Endometrium (tissue), 2 donors: ENCODE data around the gene WNT2.
"Not testable (repeated sequence)": the region's sequence is repeated elsewhere in the genome, so short reads cannot be mapped to it uniquely, and the experiment has no call there.

Experiments used
- FAIRE-seq: peaks from 2 replicates; lab custom pipeline; 2012; peaks lifted over from hg19 to GRCh38; lab: Jason Lieb, UNC
- donor health status: control.
- donor health status: control.

Gene WNT2

GRCh38 chr7:117308891-117309290, 14.0 kb downstream of the WNT2 start:
- no peak for FAIRE-seq

DNA sequence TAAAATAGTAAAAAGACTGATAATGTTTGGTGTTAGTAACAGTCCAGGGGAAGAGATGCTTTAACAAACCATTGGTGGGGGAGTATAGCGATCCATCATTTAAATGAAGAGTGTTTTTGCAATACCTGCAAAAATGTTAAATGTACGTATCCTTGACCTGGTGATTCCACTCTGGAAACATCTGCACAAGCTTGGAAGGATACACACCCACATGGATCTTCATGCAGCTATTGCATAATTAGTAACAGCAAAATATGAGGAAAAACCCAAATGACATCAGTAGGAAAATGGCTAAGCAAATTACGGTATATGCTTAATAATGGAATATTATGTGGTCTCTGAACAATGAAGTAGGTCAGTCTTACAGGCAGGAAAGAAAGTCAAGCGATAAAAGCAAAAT, 20.5 kb downstream of the WNT2 start:
- FAIRE-seq = no peak

- FAIRE-seq = not testable (repeated sequence)
Observed at GRCh38 chr7:117300506-117300905, 22.4 kb downstream of the WNT2 start.

DNA sequence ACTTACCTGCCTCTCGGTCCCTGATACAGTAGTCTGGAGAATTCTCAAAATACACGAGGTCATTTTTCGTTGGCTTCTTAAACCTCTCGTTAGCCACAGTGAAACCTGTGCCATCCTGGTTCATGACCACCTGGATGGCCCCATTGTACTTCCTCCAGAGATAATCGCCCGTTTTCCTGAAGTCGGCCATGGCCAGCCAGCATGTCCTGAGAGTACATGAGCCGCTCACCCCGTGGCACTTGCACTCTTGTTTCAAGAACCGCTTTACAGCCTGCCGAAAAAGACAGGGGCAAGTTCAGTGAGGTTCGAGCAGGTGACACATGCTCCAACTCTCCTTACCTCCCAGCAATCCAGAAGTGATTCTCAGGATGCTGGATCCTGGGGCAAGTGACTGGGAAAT, 25.3 kb downstream of the WNT2 start:
- FAIRE-seq = no peak

- FAIRE-seq = no peak
Observed at GRCh38 chr7:117296066-117296465, 26.8 kb downstream of the WNT2 start.

DNA sequence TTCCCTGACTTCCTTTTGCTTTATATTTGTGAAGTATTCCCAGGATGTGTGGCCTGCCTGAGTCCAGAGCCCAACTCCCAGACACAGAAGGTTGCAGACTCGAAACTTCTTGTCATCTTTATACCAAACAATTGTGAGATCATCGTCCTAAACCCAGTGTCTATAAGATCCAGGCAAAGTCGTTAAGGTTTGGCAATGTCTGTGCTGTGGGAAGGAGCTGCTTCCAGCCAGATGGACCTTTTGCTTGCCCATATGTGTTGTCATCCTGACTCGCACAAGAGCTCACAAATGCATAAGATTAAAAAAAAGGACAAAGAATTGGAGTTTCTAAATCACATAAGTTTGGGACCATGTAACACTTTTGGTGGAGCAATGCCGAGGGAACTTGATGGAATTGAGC, 37.0 kb downstream of the WNT2 start:
- no peak for FAIRE-seq

DNA sequence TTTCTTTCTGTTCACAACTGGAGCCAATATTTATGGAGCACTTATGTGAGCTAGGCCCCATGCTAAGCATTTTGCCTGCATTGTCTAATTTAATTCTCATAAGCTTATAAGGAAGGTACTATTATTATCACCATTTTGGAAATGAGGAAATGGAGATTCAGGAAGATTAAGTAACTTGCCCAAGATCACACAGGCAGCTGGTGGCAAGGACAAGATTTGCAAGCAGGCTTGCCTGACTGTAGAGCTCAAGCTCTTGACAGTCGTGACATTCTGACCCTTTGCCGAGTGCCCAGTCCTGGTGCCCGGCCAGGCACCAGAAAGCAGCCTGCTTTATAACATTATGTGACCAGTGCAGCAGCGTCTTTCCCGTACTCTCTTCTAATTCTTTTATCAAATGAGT, 38.2 kb downstream of the WNT2 start:
- FAIRE-seq = no peak

DNA sequence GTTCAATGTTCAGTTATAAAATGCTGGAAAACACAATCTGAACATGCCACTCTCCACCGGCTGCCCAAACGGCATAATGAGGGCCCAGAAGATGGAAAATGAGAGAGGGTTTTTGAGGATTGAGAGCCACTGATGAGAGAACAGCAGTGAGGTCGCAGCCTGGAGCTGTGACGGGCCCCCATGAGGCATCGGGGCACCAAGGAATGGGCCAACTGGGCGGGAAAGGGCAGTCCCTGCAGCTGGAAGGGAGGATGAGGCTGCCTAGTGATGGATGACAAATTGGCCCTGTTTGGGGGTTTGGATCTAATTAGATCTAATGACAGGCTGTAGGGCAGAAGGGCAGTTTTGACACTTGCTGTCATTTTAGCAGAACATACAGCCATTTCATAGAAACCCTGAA, 39.1 kb downstream of the WNT2 start:
- FAIRE-seq = no peak

- no peak for FAIRE-seq
Observed at GRCh38 chr7:117283371-117283770, 39.5 kb downstream of the WNT2 start.

DNA sequence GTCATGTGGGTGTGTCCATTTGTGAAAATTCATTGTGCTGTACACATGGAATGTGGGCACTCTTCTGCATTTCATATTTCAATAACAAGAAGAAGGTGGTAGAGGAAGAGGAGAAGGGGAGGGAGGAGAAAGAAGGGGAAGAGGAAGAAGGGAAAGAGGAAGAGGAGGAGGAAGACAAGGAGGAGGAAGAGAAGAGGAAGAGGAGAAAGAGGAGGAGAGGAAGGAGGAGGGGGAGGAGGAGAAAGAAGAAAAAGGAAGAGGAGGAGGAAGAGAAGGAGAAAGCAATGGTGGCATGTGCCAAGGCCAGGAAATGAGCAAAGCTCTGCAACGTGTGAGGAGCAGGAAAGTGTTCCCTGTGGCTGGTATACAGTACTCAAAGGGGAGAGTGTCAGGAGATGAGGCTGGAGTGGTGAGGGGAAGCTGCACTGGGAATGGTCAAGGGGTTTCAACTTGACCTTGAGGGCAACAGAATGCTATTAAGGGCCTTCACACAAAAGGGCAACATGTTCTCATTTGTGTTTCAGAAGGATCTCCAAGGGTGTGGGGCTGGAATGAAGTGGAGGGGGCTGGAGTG, 40.5 kb downstream of the WNT2 start:
- FAIRE-seq = no peak

- FAIRE-seq = no peak
Observed at GRCh38 chr7:117281562-117281961, 41.3 kb downstream of the WNT2 start.

DNA sequence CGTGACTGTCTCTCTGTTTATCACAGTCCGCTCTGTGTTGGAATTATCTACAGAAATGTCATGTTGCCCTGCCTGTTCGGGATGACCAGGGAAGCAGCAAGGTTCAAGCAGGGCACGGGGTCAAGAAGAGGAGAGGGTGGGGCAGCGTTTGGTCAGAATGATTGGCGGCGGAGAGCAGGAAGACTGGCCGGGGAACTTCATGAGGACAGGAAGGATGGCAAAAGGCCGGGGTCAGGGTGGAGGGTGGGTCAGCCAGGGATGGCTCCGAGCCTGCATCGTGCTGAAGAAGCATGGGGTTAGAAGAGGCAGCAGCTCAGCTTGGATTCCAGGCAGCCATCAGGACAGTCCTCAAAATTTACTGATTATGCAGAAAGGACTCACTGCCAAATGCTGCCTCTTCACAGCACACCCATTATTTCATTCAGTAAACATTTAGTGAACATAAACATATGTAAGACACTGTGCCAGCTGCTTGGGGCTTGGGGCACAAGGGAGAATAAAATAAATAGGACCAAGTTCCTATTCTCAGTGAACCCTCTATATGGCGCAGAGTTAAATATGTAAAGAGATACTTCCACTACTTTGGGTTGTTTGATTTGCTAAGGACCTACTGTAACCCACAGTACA, 42.8 kb downstream of the WNT2 start:
- no peak for FAIRE-seq

GRCh38 chr7:117279203-117279602, 43.7 kb downstream of the WNT2 start:
- no peak for FAIRE-seq

DNA sequence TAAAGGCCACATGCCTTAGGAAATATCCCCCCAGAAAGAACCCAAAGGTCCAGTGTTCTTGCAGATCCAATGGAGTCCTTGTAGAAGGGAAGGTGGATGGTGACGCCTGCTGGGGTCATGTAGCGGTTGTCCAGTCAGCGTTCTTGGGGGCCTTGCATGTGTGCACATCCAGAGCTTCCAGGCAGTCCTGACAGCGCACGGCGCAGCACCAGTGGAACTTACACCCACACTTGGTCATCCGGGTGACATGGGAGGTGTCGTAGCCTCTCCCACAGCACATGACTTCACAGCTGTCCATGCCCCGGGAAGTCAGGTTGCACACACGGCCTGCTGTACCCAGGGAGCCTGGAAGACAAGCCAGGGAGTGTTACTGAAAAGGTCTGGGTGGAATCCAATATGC, 44.8 kb downstream of the WNT2 start:
- FAIRE-seq = no peak

- no peak for FAIRE-seq
Observed at GRCh38 chr7:117277576-117277975, 45.3 kb downstream of the WNT2 start.

DNA sequence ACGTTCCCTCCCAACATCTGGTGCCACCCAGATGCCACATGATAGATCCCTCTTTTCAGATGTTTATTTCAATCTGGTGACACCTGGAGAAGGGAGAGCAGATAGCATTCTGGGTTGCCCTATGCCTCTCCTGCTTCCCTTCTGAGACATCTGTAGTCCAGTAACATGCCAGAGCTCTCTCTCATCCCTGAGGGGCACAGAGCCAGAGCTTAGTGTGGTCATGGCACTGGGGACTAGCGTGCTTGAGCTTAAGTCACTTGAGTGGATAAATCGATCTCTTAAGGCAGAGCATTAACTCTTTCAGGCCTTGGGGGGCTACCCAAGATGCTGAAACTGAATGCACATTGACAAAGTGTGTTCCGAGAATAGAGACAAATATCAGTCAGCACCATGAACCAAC, 47.9 kb downstream of the WNT2 start:
- no peak for FAIRE-seq

DNA sequence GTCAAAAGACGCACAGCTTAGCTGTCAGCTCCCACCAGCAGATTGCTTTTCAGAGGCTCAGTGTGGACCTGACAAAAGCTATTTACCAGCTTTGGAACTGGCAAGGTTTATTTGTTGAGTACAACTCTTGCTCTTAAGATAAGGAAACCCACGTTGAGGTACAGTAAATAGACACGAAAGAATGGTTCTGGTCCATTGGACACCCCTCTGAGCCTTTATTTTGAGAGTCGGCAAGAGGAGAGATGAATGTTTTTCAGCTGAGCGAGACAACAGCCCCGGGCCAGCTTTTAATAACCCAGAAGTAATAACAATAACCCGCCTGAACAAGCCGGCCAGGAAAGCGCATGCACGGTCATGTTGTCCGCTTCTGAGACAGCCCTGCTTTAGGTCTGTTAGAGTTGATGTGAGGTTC, 49.0 kb downstream of the WNT2 start:
- peak; percentile 85 for FAIRE-seq

DNA sequence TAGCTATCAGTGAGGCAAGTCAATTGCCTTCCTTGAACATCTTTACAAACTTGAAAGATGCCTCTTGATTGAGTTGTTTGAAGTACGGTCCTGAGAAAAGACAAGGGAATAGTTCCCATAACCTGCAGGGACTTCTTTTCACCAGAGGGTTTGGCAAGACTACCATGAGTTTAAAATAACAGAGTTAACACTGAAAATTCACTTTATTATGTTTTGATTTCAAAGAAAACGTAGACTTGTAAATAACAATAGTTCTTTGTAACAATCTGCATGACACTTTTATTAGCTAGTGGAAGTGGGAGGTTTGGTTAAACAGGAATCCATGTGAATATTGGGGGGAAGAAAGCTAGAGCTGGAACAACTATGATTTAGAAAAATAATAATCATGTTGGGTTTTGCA, 49.5 kb downstream of the WNT2 start:
- FAIRE-seq = peak; percentile 97

DNA sequence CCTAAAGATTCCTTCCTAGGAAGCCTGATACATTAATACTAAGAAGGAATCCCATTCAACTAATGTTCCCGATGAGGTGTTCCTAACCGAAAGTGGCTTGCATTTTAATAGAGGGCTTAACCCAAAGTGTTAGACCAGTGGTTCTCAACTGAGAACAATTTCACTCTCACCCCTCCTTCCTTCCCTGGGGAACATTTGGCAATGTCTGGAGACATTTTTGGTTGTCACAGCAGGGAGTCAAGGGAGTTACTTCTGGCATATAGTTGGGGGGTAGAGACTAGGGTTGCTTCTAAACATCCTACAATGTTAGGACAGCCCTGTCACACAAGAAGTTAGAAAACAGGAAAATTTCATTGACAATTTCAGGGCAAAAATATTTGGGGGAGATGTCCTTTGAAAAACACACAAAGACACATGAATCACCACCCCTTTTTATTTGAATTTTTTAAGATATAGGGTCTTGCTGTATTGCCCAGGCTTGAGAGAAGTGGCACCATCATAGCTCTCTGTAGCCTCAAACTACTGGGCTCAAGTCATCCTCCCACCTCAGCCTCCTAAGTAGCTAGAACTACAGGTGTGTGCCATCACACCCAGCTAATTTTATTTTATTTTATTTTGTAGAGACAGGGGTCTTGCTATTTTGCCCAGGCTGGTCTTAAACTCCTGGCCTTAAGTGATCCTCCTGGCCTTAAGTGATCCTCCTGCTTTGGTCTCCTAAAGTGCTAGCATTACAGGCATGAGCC, 50.7 kb downstream of the WNT2 start:
- no peak for FAIRE-seq

- FAIRE-seq = peak; percentile 51
Observed at GRCh38 chr7:117271566-117271965, 51.3 kb downstream of the WNT2 start.

GRCh38 chr7:117270371-117270770, 52.5 kb downstream of the WNT2 start:
- no peak for FAIRE-seq

GRCh38 chr7:117269886-117270285, 53.0 kb downstream of the WNT2 start:
- FAIRE-seq = peak; percentile 95

GRCh38 chr7:117269417-117269816, 53.4 kb downstream of the WNT2 start:
- no peak for FAIRE-seq

GRCh38 chr7:117264716-117265115, 58.1 kb downstream of the WNT2 start:
- no peak for FAIRE-seq
